ENCODE data around the gene SNAPC3.

Gene SNAPC3

DNA sequence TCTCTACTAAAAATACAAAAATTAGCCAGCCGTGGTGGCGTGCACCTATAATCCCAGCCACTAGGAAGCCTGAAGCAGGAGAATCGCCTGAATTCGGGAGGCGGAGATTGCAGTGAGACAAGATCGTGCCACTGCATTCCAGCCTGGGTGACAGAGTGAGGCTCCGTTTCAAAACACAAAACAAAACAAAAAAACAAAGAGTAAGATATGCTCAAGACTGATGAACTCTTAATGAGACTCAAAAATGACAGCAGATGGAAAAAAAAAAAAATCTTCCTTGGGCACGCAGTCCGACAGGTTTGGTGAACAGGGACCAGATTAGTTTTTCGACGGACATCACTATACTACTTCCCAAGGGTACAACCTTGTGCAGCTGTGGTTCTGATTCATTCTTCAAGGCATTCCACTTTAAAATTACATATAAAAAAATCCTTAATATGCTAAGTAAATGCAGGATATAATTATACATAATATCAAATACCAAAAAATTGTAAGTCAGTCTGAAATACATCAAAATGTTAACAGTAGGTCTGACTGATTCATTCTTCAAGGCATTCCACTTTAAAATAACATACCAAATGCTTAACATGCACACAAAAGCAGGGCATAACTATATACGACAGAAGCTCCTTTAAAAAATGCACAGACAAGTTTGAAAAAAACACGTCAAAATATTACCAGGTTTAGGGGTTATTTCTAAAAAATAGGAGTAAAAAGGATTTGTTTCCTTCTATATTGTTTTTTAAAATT is 75.7 kb downstream of the SNAPC3 start:
- DNase-seq = no peak

DNA sequence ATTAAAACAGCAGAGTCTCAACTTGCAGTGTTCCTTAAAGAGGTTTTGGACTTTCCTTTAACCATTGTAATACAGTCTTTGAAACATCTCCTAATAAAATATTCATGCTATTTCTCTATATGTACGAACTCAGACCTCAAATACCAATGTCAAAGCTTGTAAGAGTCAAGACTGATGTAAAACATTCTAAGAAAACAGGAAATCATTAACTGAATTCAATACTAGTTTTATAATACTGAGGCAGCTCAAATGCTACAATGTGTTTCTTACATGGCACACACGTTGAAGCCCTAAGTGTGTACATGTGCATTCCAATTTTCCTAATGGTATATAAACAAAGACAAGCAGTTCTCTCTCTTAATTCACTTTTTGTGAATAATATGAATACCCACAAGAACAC is 76.5 kb downstream of the SNAPC3 start:
- DNase-seq = no peak

GRCh38 chr9:15501179-15501578 is 78.5 kb downstream of the SNAPC3 start:
- no peak for DNase-seq

DNA sequence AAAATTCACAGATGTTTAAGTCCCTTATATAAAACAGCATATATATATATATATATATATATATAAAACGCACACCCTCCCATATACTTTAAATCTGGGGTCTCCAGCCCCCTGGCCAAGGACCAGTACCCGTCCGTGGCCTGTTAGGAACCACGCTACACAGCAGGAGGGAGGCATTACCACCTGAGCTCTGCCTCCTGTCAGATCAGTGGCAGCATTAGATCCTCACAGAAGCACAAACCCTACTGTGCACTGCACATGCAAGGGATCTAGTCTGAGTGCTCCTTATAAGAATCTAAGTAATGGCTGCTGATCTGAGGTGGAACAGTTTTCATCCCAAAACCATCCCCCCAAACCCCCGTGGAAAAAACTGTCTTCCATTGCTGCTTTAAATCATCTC is 79.1 kb downstream of the SNAPC3 start:
- DNase-seq = no peak

DNA sequence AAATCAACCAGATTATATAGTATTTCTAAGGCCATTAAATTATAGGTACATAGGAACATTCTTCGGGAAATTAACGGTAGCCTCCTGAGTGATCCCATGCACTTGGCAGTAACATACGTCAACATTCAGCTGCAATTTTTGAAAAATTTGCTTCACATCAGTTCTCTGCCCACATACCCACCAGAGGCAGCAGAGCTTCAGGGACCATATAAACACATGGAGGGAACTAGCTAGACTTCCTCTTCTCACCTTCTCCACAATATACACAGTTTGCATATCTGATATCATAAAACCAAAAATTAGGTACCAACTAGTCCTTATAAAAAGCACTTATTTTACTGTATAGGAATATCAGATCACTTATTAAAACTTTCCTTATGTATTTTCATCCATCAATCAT is 83.2 kb downstream of the SNAPC3 start:
- DNase-seq = no peak

GRCh38 chr9:15509931-15510788 is 87.5 kb downstream of the SNAPC3 start:
- DNase-seq = peak; percentile 66

DNA sequence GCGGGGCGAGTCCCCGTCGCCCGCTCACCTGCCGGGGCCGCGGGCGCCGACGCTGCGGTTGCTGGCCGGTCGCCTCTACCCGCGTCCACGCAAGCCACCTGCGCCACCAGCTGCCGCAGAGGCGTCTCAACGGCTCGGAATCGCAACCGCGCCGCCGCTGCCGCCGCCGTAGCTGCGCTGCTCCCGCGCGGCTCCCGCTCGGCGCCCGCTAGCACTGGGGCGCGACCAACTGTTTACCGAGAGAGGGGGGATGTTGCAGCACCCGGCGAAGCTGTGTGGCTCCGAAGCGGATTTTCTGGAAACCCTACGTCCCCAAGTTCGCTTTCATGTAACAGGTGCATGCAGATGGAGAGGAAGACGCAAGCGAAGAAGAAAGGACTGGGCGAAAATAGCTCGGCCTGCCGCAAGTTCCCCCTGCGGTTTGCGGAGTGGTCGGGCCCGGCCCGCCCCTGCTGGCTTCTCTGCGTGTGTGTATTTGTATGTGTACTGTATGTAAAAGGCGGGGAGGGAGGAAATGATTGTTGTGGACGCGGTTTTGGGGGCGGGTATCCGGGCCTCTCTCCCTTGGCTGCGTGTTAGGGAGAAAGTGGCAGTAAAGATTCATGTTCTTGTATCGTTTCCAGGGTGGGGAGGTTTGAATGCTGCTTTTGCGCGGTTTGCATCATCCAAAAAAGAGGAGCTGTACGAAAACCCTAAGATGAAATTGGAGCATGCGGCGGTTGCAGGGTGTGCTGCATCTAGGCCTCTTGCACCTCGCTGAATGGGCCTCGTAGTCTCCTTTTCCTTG is 88.3 kb downstream of the SNAPC3 start, which contains the start of gene PSIP1:
PSIP1 (minus strand) TSS at position 182 of the 787 bp plus-strand sequence. CDS start 782 bp downstream, outside the sequence.
- DNase-seq = peak; percentile 90

All from CD4-positive, alpha-beta T cell treated with Interleukin-4 for 4 hours (primary cell).